Measurements from ENCODE around the gene FBN1.

GRCh38 chr15:48406911-48407310 lies 238.6 kb downstream of the FBN1 start:
- TF ChIP-seq FOXK2 (IDR thresholded peaks at IDR 0.05) (no peak), RELA (IDR thresholded peaks at IDR 0.05; ENCODE audit: borderline replicate concordance, partially characterized antibody) (no peak), TCF12 (IDR thresholded peaks at IDR 0.05; ENCODE audit: low read depth, low read length) (no peak)
- TF ChIP-seq, protein P1, sequence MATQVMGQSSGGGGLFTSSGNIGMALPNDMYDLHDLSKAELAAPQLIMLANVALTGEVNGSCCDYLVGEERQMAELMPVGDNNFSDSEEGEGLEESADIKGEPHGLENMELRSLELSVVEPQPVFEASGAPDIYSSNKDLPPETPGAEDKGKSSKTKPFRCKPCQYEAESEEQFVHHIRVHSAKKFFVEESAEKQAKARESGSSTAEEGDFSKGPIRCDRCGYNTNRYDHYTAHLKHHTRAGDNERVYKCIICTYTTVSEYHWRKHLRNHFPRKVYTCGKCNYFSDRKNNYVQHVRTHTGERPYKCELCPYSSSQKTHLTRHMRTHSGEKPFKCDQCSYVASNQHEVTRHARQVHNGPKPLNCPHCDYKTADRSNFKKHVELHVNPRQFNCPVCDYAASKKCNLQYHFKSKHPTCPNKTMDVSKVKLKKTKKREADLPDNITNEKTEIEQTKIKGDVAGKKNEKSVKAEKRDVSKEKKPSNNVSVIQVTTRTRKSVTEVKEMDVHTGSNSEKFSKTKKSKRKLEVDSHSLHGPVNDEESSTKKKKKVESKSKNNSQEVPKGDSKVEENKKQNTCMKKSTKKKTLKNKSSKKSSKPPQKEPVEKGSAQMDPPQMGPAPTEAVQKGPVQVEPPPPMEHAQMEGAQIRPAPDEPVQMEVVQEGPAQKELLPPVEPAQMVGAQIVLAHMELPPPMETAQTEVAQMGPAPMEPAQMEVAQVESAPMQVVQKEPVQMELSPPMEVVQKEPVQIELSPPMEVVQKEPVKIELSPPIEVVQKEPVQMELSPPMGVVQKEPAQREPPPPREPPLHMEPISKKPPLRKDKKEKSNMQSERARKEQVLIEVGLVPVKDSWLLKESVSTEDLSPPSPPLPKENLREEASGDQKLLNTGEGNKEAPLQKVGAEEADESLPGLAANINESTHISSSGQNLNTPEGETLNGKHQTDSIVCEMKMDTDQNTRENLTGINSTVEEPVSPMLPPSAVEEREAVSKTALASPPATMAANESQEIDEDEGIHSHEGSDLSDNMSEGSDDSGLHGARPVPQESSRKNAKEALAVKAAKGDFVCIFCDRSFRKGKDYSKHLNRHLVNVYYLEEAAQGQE (IDR thresholded peaks at IDR 0.05; ENCODE audit: low read depth, low read length) = no peak
